ENCODE results near the gene SPACA4.

The SPACA4 gene

DNA sequence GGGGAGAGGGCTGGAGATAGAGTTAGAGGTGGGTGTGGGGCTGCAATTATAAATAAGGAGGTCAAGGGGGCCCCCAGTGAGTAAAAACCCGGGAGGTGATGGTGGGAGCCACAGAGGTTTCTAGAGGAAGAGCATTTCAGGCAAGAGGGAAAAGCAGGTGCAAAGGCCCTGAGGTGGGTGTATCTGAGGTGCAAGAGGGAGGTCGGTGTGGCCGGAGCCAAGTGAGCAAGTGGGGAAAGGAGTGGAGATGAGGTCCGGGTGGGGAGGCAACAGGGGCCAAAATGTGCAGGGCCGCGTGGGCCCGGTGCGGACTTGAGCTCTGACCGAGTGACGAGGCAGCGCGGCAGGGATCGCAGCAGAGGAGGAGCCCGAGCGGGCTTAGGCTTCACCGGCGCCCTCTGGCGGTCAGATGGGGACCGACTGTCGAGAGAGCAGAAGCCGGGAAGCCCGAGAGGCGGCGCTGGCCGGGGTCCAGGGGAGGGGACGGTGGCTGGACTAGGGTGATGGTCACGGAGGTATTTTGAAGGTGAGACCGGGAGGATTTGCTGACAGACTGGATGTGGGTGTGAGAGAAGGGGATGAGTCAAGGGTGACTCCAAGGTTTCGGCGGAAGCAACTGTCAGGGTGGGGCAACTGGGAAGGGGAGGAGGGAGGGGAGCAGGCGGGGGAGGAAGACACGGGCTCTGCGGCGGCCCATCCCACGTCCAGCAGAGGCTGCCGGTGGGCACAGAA lies 17.7 kb upstream of the SPACA4 start:
- TF ChIP-seq CTCF (IDR thresholded peaks at IDR 0.05), result peak; percentile 51

GRCh38 chr19:48591021-48591420 lies 15.5 kb upstream of the SPACA4 start:
- TF ChIP-seq CTCF (IDR thresholded peaks at IDR 0.05), result no peak

DNA sequence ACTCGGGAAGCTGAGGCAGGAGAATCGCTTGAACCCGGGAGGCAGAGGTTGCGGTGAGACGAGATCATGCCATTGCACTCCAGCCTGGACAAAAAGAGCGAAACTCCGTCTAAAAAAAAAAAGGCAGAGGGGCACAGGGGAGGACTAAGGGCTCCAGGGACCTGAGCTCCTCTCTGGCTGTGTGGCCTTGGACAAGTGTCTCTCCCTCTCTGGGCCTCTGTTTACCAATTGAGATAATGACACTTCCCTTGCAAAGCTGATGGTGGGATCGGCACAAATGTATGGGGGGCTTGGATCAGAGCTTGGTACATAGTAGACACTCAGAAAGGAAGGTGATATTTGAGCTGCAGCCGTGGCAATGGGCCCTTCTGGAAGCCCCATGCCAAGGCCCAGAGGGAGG lies 11.4 kb upstream of the SPACA4 start:
- TF ChIP-seq CTCF (IDR thresholded peaks at IDR 0.05), result no peak

- no peak for TF ChIP-seq CTCF (IDR thresholded peaks at IDR 0.05)
These were observed 10.7 kb upstream of the SPACA4 start for GRCh38 chr19:48595833-48596232.

DNA sequence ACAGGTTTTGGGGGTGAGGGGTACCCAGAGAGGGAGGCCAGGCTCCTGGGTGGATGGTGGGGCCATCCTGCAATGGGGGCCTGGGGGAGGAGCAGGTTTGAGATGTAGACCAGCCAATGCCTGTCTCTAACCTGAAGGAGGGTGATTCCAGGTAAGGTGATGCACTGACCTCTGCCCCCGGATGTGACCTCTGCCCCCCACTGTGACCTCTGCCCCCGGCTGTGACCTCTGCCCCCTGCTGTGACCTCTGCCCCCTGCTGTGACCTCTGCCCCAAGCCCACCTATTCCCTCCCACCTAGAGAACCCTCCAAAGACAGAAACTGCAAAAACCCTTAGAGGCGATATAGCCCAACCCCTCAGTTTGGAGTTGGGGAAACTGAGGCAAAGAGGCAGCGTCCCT lies 10.3 kb upstream of the SPACA4 start:
- no peak for TF ChIP-seq CTCF (IDR thresholded peaks at IDR 0.05)

DNA sequence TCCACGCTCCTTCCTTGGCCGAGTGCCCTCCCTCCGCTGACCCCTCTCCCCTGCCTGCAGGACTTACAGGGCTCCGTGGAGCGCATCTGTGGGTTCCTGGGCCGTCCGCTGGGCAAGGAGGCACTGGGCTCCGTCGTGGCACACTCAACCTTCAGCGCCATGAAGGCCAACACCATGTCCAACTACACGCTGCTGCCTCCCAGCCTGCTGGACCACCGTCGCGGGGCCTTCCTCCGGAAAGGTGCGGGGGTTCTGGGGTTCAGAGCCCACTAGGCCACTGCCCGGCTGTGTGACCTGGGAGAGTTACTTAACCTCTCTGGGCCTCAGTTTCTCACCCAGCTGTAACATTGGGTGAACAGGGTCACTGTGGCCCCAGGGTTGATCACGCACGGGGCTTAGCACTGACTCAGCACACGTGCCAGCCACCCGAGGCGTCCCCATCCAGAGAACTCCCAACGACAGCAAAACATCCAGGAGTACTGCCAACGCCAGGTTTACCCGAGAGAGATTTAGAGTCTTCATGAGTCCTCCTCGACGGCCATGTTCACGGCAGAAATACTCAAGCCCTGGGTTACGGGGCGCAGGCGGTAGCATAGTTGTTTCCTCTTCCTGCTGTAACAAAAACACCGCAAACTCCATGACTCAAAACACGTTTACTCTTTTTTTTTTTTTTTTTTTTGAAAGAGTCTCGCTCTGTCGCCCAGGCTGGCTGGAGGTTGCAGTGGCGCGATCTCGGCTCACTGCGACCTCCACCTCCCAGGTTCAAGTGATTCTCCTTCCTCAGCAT lies 9.7 kb upstream of the SPACA4 start:
- TF ChIP-seq CTCF (IDR thresholded peaks at IDR 0.05), result no peak

- no peak for TF ChIP-seq CTCF (IDR thresholded peaks at IDR 0.05)
These were observed 7.4 kb upstream of the SPACA4 start for GRCh38 chr19:48598996-48599700.
